Islet of Langerhans (tissue), 1 donor: Measurements from ENCODE around the gene THSD4.
"Not testable (repeated sequence)": the region's sequence is repeated elsewhere in the genome, so short reads cannot be mapped to it uniquely, and the experiment has no call there.

ENCODE experiments used
- FAIRE-seq: peaks from one replicate; lab custom pipeline; 2011; peaks lifted over from hg19 to GRCh38; lab: Jason Lieb, UNC

THSD4 gene

DNA sequence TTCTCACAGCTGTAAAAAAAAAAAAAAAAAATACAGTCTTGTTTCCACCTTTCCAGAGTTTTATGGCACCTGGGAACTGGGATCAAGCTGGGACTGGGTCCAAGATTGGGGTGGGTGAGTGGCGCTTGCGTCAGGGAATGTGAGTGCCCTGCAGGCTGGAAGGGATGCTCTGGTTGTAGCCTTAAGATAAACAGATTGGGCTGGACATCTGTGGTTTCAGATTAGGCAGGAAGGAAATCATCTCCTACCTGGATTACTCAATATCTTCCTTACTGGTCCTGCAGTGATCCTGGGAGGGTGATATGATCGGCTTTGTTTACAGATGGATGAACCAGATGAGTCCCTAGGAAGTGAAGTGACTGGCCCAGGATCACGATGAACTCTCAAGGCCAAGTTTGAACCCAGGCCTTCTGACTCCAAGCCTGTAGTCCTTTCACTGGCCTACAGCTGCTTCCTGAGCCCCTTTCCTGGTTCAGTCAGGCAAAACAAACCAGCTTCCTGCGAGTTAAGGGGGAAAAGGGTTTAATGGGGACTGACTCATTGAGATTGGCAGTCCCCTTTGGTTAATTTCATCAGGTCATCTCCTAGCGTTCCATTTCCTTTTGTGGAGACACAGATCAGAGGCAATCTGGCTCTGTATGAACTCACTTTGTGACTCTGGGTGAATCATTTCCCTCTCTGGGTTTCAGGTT, 179.8 kb downstream of the THSD4 start:
- no peak for FAIRE-seq

GRCh38 chr15:71295603-71296314, 180.5 kb downstream of the THSD4 start:
- FAIRE-seq: no peak

- no peak for FAIRE-seq
Observed at GRCh38 chr15:71296315-71296679, 181.0 kb downstream of the THSD4 start.

DNA sequence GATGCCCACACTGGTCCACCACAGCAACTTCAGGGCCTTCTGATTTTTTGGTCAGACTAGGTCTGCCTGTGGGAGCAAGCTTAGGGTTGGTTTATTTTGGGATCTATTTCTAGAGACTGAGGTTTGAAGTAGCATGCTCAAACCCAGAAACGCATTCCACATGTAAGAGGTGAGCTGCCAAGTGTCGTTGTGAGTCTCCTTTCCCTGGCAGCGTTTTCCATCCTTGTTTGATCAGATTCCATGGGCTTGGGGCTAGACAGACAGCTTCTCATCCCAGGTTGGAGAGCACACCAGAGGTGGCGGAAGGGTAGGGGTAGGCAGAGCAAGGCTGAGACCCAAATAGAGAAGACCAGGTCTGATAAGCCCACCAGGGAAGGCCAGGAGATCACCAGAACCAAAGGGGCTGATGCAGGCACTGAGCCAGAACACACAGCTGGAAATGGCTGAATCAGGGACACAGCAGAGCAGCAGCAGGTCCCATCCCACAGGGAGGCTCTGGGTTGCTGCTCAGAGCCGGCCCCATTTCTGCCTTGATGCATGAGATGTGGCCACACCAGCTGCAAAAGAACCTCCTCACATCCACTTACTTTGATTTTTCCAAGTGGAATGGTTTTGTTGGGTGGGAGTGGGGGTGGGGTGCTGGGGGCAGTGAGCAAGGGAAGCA, 186.8 kb downstream of the THSD4 start:
- FAIRE-seq: no peak

DNA sequence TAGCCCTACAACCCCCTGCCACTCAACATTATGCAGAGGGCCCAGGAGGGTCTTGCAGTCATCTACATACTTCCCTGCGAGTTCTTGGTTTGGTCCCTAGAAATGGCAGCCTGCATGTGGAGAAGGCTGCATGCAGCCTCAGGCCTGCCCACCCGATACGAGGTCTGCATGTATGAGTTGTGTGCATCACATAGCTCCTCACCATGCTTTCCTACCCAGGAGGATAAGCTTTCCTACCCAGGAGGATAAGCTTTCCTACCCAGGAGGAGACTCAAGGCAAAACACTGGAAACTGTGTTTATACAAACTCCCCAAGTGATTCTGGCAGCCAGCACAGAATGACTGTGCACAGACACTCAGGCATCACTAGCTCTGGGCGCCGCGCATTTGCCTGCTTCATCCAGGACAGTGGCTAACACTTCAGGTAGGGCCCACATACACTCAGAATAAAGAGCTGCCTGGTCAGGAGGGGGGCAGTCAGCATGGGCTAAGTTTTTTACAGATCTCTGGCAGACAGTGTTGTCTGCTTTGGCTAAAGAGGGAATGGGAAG, 187.7 kb downstream of the THSD4 start:
- no peak for FAIRE-seq

DNA sequence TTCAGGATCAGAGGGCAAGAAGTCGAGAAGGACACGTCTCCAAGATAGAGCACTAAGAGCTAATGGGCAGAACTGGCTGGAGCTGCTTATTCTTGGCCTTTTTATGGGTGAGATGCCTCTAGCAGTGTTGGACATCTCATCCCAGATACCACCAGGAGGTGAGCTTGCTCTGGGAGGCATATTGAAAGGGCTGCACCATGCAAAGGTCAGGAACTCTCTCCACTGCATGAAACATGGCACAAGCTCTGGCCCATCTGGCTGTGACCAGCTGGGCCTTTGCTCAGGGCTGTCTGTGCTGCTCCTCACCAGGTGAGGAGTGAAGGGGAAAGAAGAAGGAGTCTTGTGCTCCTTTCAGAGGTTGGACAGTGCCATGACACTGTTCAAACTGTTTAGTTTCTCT, 188.7 kb downstream of the THSD4 start:
- FAIRE-seq: no peak

DNA sequence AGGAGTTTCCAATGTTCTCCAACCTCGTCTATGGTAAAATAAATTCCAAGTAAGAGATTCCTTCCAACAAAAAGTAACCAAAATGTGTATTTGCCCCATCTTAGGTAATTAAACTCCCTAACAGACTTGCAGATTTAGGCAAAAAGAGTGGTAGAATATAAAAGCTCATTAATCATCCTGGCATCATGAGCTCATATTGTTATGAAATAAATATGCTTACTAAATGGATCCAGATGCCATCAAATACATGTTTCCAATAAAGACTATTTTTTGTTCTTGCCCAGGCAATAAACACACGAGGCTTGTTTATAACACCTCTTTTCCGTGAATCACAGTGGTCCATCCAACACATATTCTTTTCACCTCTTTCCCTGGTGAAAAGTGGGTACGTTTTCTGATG, 189.4 kb downstream of the THSD4 start:
- FAIRE-seq: no peak

GRCh38 chr15:71306538-71306937, 191.3 kb downstream of the THSD4 start:
- FAIRE-seq: no peak

DNA sequence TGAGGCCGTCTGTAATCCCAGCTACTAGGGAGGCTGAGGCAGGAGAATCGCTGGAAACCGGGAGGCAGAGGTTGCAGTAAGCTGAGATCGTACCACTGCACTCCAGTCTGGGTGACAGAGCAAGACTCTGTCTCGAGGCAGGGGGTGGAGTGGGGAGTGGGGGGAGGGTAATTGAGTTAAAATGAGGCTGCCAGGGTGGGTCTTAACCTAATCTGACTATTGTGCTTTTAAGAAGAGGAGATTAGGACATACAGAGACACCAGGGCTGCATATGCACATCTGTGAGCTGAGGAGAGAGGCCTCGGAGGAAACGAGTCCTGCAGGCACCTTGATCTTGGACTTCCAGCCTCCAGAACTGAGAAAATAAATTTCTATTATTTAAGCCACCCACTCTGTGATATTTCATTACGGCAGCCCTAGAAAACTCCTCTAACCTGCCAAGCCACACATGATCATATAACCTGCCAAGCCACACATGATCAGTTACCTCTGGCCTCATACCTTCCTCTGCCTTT, 197.0 kb downstream of the THSD4 start:
- FAIRE-seq: no peak

DNA sequence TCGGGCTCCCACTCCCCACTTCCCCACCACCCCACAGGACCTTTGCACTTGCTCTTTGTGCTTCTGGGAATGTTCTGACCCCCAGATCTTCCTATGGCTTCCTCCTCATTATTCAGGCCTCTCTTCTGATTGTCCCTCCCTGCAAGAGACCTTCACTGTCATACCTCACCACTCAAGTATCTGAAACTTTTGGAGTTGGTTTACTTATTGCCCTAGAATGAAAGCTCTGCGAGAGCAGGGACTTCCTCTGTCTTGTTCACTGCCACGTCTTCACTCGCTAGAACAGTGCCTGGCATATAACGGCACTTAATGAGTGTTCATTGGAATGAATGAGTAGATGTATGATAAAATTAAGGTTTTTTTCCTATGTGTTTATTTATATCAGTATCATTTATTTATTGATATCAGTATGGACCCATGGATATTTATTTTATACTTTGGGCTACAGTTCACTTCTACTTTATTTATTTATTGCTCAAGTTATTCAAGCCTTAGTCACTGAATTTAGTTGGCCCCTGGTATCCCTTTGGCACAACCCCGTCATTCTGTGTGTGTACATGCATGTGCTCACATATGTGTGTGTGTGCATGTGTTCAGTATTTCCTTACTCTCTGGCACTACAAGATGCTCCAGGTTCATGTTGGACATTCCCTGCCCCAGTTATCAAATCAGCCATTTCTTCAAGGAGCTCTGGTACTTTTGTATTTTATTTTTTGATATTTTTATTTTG, 197.6 kb downstream of the THSD4 start:
- no peak for FAIRE-seq

GRCh38 chr15:71313806-71314205, 198.5 kb downstream of the THSD4 start:
- FAIRE-seq: no peak

DNA sequence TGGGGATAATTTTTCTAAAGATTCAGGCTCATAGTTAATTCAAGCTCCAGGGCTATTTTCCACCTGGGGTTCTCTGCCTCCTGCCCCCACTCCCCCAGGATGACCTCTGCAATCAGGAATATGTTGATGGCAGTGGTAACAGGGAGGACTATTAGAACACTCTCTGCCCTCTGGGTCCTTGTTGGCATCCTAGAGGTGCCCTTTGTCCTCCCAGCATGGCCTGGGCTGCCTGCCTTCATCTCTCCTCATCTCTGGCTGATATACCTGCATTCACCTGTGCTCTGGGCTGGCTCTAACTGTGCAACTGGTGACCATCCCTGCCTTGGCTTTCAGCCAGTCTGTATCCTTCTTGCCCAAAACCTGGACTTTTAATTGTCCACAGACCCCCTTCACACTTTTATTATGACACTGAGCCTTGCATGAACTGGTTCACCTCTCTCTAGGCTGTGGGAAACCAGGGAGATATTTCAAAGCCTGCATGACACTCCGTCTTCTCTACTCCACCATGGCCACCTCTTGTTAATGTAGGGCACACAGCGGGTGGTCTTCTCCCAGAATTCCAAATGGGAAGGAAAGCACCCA, 199.8 kb downstream of the THSD4 start:
- no peak for FAIRE-seq

DNA sequence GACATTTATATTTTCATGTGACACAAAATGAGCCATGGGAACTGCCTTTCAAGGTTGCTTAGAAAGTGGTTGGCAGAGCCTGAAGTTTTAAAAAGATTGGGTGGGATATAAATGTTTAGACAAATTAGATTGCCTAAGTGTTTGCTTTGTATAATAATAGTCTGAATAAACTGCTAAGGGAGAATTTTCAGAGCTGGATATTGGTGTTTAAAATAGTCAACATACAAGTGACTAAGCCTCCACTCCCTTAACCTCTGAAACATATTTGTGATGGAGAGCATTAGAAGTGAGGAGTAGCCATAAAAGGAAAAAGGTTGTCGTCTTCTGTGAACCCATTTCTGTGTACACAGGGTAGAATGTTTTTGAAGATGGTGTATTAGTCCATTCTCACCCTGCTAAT, 201.6 kb downstream of the THSD4 start:
- FAIRE-seq: no peak

DNA sequence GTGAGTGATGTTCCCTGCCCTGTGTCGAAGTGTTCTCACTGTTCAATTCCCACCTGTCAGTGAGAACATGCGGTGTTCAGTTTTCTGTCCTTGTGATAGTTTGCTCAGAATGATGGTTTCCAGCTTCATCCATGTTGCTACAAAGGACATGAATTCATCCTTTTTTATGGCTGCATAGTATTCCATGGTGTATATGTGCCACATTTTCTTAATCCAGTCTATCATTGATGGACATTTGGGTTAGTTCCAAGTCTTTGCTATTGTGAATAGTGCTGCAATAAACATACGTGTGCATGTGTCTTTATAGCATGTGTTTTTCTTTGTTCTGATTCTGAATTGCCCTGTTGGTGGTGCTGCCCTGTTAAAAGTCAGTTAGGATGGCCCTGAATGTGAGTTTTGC, 204.2 kb downstream of the THSD4 start:
- FAIRE-seq: not testable (repeated sequence)

- FAIRE-seq: no peak
Observed at GRCh38 chr15:71319935-71320334, 204.7 kb downstream of the THSD4 start.

GRCh38 chr15:71323082-71323481, 207.8 kb downstream of the THSD4 start:
- no peak for FAIRE-seq

GRCh38 chr15:71323584-71323983, 208.3 kb downstream of the THSD4 start:
- no peak for FAIRE-seq

DNA sequence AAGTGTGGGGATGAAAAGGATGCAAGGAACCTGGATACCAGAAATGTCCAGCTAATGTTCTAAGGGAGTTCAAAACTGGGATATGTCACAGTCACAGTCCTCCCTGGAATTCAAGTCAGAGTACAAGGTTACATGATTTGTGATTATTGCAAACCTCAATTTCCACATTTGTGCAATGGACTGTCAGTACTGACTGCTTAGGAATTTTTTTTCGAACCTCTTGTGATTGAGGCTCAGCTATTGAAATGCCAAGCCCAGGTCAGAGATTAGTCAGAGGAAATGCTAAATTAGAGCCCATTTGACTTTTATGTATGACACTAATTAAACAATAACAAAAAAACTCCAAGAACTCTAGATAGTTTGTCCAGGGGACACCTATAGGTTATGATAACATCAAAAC, 210.2 kb downstream of the THSD4 start:
- FAIRE-seq: no peak

- FAIRE-seq: no peak
Observed at GRCh38 chr15:71328453-71328852, 213.2 kb downstream of the THSD4 start.

DNA sequence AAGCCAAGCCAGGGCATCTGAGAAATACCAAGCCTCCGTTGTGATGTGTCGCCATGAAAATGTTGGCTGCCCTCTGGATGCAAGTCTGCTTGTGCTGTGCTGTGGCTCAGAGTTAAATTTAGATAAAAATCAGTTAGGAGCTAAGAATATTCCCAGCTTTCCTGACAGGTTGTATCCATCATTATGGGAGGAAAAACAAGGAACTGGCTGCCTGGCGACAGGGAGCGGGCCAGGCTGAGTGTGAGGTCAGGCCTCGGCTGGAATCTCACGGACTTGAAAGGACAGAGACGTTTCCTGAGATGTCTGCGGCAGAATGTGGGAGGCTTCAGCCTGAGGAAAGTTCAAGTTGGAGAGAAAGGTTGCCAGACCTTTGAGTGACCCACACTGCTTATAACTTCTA, 213.8 kb downstream of the THSD4 start:
- FAIRE-seq: no peak

GRCh38 chr15:71329497-71330260, 214.4 kb downstream of the THSD4 start:
- FAIRE-seq: no peak
